PFSK-1 (cell line): ENCODE results near the gene CASQ1.

ENCODE experiments used
- FOXP2 ChIP-seq: optimal IDR thresholded peaks from 2 replicates; pipeline ENCODE3; 2011; ENCODE audit warnings: borderline replicate concordance, control low read depth, inconsistent platforms; ENCODE audit not compliant: insufficient read depth; ENCODE audit errors: extremely low read length, extremely low read depth
- POLR2AphosphoS5 ChIP-seq: IDR thresholded peaks from 2 replicates; pipeline ENCODE4 v1.6.1; 2012; ENCODE audit warnings: low read depth, mild to moderate bottlenecking, control low read depth, low read length, moderate library complexity
- SIN3A ChIP-seq: IDR thresholded peaks from 2 replicates; pipeline ENCODE4 v1.6.1; 2012; ENCODE audit warnings: mild to moderate bottlenecking, low read length, moderate library complexity, borderline replicate concordance; ENCODE audit not compliant: insufficient read depth
- TAF1 ChIP-seq: IDR thresholded peaks from 2 replicates; pipeline ENCODE4 v1.6.1; 2012; ENCODE audit warnings: low read length, control low read depth, borderline replicate concordance; ENCODE audit not compliant: insufficient read depth
- TF ChIP-seq, protein P1 (sequence below), 2 experiments: IDR thresholded peaks; 2 replicates each; pipeline versions ENCODE4 v1.6.1 to v1.8.0; 2011 to 2012; ENCODE audit warnings: low read depth in 2 of 2, low read length in 2 of 2, control low read depth in 1 of 2, inconsistent platforms in 1 of 2, mild to moderate bottlenecking in 1 of 2, moderate library complexity in 1 of 2; ENCODE audit not compliant: insufficient read depth in 1 of 2

The CASQ1 gene

DNA sequence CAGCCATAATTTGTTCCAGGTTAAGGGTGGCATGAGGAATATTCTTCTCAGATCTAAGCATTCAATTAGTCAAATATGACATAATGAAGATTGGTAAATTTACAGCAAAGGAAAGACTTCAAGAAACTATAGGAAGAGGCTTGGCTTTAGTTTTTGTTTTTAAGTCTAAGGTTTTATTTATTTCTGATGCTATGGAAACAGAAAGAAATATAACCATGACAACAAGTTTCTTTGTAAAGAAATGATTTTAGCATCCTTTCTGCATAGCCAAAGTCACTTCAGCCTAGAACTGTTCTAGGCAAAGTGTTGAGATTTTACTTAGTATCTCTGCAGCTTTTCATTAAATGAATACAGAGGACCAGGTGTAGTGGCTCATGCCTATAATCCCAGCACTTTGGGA is 42.5 kb downstream of the CASQ1 start:
- TF ChIP-seq TAF1 (no peak), POLR2AphosphoS5 (no peak), SIN3A (no peak), FOXP2 (no peak)
- TF ChIP-seq, protein P1, sequence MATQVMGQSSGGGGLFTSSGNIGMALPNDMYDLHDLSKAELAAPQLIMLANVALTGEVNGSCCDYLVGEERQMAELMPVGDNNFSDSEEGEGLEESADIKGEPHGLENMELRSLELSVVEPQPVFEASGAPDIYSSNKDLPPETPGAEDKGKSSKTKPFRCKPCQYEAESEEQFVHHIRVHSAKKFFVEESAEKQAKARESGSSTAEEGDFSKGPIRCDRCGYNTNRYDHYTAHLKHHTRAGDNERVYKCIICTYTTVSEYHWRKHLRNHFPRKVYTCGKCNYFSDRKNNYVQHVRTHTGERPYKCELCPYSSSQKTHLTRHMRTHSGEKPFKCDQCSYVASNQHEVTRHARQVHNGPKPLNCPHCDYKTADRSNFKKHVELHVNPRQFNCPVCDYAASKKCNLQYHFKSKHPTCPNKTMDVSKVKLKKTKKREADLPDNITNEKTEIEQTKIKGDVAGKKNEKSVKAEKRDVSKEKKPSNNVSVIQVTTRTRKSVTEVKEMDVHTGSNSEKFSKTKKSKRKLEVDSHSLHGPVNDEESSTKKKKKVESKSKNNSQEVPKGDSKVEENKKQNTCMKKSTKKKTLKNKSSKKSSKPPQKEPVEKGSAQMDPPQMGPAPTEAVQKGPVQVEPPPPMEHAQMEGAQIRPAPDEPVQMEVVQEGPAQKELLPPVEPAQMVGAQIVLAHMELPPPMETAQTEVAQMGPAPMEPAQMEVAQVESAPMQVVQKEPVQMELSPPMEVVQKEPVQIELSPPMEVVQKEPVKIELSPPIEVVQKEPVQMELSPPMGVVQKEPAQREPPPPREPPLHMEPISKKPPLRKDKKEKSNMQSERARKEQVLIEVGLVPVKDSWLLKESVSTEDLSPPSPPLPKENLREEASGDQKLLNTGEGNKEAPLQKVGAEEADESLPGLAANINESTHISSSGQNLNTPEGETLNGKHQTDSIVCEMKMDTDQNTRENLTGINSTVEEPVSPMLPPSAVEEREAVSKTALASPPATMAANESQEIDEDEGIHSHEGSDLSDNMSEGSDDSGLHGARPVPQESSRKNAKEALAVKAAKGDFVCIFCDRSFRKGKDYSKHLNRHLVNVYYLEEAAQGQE (IDR thresholded peaks at IDR 0.05; ENCODE audit: insufficient read depth in 1 of 2, low read depth in 2 of 2, low read length in 2 of 2), result no peak

DNA sequence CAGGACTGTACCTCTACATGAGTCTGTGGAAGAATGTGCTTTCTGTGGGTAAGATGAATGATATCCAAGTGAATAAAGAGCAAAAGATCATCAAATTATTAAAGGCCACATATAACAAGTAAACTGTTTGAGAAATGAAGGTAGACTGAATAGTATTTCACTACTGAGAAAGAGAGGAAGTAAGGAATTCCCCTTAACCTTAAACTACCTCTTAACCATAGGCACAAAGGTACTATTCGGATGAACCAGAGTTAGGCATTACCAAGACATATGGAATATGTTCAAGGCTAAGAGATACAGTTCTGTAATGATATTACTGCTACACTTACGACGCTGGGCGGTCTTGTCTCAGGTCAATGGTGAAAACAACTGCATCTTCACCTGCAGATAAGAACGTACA is 46.4 kb downstream of the CASQ1 start:
- no peak for TF ChIP-seq FOXP2
- no peak for TF ChIP-seq POLR2AphosphoS5
- TF ChIP-seq SIN3A, result no peak
- TF ChIP-seq, protein P1 (IDR thresholded peaks at IDR 0.05; ENCODE audit: insufficient read depth in 1 of 2, low read depth in 2 of 2, low read length in 2 of 2), result no peak
- no peak for TF ChIP-seq TAF1

DNA sequence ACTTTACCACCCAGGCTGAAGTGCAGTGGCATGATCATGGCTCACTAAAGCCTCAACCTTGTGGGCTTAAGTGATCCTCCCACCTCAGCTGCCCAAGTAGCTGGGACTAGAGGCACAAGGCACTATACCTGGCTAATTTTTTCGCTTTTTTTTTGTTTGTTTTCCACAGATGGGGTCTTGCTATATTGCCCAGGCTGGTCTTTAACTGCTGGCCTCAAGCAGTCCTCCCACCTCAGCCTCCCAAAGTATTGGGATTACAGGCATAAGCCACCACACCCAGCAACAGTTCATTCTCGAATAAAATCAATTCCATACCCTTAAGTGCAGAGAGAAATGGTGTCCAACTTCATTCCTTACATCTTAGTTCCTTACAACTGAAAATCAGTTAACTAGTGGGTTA is 47.2 kb downstream of the CASQ1 start:
- TF ChIP-seq SIN3A (no peak), POLR2AphosphoS5 (no peak), TAF1 (no peak), FOXP2 (no peak)
- TF ChIP-seq, protein P1 (IDR thresholded peaks at IDR 0.05; ENCODE audit: insufficient read depth in 1 of 2, low read depth in 2 of 2, low read length in 2 of 2), result no peak

DNA sequence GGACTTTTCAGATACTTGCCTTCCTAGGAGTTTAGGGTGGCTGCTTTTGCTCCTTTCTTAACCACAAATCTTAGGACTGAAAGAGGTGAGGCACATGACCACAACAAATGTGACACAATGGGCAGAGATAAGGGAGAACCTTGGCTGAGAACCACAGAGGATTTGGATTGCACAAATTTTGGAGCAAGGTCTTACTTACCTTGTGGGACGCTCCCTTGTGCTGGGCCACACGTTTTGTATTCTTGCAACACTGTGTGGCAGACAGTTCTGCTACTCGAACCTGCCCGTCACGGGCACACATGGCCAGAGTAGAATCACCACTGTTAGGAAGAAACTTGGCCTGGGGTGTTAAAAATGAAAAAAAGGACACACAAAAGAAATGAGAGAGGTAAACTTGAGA is 48.0 kb downstream of the CASQ1 start:
- TF ChIP-seq TAF1 (no peak), POLR2AphosphoS5 (no peak), SIN3A (no peak), FOXP2 (no peak)
- TF ChIP-seq, protein P1 (IDR thresholded peaks at IDR 0.05; ENCODE audit: insufficient read depth in 1 of 2, low read depth in 2 of 2, low read length in 2 of 2), result no peak

DNA sequence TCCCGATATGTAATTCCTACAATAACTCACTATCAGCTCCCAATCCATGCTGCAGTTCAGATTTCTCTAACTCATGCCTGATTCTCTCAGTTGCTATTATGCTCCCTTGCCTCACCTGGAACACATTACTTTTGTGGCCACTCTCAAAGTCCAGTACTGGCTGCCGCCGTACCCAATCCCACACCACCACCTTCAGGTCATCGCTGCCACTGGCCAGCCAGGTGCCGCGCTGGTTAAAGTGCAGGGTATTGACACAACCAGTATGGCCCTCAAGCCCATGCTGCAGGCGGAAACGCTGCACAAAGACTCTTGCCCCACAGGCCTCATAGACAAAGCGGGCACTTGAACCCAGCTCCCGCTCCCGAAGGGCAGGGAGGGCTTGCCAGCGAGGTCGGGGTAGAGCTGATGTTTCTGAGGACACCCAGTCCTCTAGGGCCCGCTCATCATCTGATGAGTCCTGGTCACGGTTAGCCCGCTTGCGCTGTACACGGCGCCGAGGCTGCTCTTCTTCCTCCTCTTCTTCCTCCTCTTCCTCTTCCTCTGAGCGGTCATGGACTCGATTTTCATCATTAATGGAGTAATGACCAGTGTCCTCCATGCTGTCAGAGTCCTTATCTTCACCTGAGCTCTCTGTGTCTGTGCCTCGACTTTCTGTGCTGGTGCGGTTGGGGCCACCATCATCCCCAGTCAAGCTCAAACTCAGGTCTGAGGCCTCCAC is 49.4 kb downstream of the CASQ1 start:
- TF ChIP-seq TAF1, result no peak
- TF ChIP-seq FOXP2, result no peak
- no peak for TF ChIP-seq POLR2AphosphoS5
